Keratinocyte (primary cell): Measurements from ENCODE around the gene GUCA2A.

Experiments
- EZH2 ChIP-seq: IDR thresholded peaks from one replicate; pipeline ENCODE4 v1.6.1; 2012; ENCODE audit warnings: inconsistent platforms, mild to moderate bottlenecking, low read length, moderate library complexity
- TF ChIP-seq, protein P1 (sequence below), 3 experiments: IDR thresholded peaks in 1 of 3; conservative IDR thresholded peaks in 1 of 3; optimal IDR thresholded peaks in 1 of 3; 2 replicates in 2 of 3; 3 replicates in 1 of 3; pipeline versions ENCODE3 to v1.5.1; 2011; ENCODE audit warnings: low read length in 3 of 3, mild to moderate bottlenecking in 3 of 3, moderate library complexity in 2 of 3, control low read depth in 1 of 3, inconsistent platforms in 1 of 3; ENCODE audit not compliant: insufficient read depth in 2 of 3; ENCODE audit errors: extremely low read depth in 1 of 3

- TF ChIP-seq, protein P1, sequence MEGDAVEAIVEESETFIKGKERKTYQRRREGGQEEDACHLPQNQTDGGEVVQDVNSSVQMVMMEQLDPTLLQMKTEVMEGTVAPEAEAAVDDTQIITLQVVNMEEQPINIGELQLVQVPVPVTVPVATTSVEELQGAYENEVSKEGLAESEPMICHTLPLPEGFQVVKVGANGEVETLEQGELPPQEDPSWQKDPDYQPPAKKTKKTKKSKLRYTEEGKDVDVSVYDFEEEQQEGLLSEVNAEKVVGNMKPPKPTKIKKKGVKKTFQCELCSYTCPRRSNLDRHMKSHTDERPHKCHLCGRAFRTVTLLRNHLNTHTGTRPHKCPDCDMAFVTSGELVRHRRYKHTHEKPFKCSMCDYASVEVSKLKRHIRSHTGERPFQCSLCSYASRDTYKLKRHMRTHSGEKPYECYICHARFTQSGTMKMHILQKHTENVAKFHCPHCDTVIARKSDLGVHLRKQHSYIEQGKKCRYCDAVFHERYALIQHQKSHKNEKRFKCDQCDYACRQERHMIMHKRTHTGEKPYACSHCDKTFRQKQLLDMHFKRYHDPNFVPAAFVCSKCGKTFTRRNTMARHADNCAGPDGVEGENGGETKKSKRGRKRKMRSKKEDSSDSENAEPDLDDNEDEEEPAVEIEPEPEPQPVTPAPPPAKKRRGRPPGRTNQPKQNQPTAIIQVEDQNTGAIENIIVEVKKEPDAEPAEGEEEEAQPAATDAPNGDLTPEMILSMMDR (optimal IDR thresholded peaks at IDR 0.05 in 1 of 3, IDR thresholded peaks at IDR 0.05 in 1 of 3, conservative IDR thresholded peaks at IDR 0.05 in 1 of 3; ENCODE audit: extremely low read depth in 1 of 3, insufficient read depth in 2 of 3, low read length in 3 of 3): no peak
- no peak for TF ChIP-seq EZH2
These were observed 37.4 kb upstream of the GUCA2A start for GRCh38 chr1:42201986-42202385.
